Measurements from ENCODE around the gene COL13A1.

DNA sequence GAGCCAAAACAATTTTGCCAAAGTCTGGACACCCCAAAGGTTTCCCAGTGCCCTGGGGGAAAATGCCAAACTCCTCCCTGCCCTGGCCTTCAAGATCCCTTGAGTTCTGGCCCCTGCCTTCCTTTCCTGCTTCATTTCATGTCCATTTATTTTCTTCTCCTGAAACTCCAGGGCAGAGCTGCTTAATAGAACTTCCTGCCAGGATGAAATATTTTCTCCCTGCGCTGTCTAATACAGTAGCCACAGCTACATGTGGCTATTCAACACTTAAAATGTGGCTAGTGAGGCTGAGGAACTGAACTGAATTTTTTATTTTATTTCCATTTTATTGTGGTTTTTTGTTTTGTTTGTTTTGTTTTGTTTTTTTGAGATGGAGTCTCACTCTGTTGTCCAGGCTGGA lies 49.6 kb downstream of the COL13A1 start:
- no peak for TF ChIP-seq POLR2A (IDR thresholded peaks at IDR 0.05; ENCODE audit: low read depth, low read length)
- no peak for TF ChIP-seq SPI1 (IDR thresholded peaks at IDR 0.05; ENCODE audit: low read depth, low read length)
- no peak for TF ChIP-seq POLR2AphosphoS5 (IDR thresholded peaks at IDR 0.05; ENCODE audit: low read depth, low read length)
- TF ChIP-seq TAF1 (IDR thresholded peaks at IDR 0.05; ENCODE audit: low read depth, low read length), result no peak
- TF ChIP-seq POU2F2 (IDR thresholded peaks at IDR 0.05; ENCODE audit: low read depth, low read length), result no peak
- TF ChIP-seq PAX5 (IDR thresholded peaks at IDR 0.05; ENCODE audit: insufficient read depth, low read length, severe bottlenecking), result no peak
